Neural cell (in vitro differentiated cells): ENCODE data around the gene CCDC40.

Source experiments
- EP300 ChIP-seq: fragments of 450-650 bp; conservative IDR thresholded peaks from 2 replicates; pipeline ENCODE4 v1.6.1; 2014; ENCODE audit warnings: antibody characterized with exemption, mild to moderate bottlenecking, moderate library complexity; ENCODE audit not compliant: poor library complexity, severe bottlenecking
- EZH2 ChIP-seq: fragments of 200-600, 300-800 bp; shearing (Covaris generic), sonication (generic); IDR thresholded peaks from 2 replicates; pipeline ENCODE4 v1.6.1; 2014; ENCODE audit warnings: antibody characterized with exemption, low read length, borderline replicate concordance, mild to moderate bottlenecking; ENCODE audit not compliant: insufficient read depth, poor library complexity, severe bottlenecking
- MXI1 ChIP-seq: fragments of 450-650 bp; conservative IDR thresholded peaks from 2 replicates; pipeline ENCODE4 v1.6.1; 2014; ENCODE audit warnings: antibody characterized with exemption, mild to moderate bottlenecking; ENCODE audit not compliant: poor library complexity, severe bottlenecking
- POLR2AphosphoS5 ChIP-seq: IDR thresholded peaks from 2 replicates; pipeline ENCODE4 v1.6.1; 2012
- RAD21 ChIP-seq: fragments of 450-650 bp; conservative IDR thresholded peaks from 2 replicates; pipeline ENCODE4 v1.6.1; 2014; ENCODE audit warnings: antibody characterized with exemption, mild to moderate bottlenecking, moderate library complexity
- SMC3 ChIP-seq: fragments of 450-650 bp; conservative IDR thresholded peaks from 2 replicates; pipeline ENCODE4 v1.6.1; 2014; ENCODE audit warnings: antibody characterized with exemption, mild to moderate bottlenecking, moderate library complexity; ENCODE audit not compliant: poor library complexity
- TAF1 ChIP-seq: IDR thresholded peaks from 2 replicates; pipeline ENCODE4 v1.6.1; 2012; ENCODE audit warnings: low read depth
- TF ChIP-seq, protein P1 (sequence below): fragments of 450-650 bp; IDR thresholded peaks from 2 replicates; pipeline ENCODE4 v1.5.1; 2014; ENCODE audit warnings: antibody characterized with exemption, mild to moderate bottlenecking, moderate library complexity; ENCODE audit not compliant: poor library complexity, severe bottlenecking
- TF ChIP-seq, protein P2 (sequence below): IDR thresholded peaks from 2 replicates; pipeline ENCODE4 v1.6.1; 2012; ENCODE audit warnings: borderline replicate concordance

DNA sequence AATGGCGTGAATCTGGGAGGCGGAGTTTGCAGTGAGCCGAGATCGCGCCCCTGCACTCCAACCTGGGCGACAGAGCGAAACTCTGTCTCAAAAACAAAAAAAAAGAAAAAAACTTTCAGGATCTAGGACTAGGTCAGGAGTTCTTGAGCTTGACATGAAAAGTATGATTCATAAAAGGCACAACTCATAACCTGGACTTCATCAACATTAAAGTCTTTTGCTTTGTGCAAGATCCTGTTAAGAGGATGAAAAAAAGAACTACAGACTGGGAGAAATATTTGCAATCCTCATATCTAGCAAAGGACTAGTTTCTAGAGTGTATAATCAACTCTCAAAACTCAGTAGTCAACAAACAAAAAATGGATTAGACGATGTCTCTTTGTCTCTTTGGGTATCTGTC lies 40.7 kb upstream of the CCDC40 start:
- TF ChIP-seq TAF1 (no peak), POLR2AphosphoS5 (no peak), EZH2 (no peak), SMC3 (no peak), RAD21 (no peak), MXI1 (no peak), EP300 (no peak)
- TF ChIP-seq, protein P1, sequence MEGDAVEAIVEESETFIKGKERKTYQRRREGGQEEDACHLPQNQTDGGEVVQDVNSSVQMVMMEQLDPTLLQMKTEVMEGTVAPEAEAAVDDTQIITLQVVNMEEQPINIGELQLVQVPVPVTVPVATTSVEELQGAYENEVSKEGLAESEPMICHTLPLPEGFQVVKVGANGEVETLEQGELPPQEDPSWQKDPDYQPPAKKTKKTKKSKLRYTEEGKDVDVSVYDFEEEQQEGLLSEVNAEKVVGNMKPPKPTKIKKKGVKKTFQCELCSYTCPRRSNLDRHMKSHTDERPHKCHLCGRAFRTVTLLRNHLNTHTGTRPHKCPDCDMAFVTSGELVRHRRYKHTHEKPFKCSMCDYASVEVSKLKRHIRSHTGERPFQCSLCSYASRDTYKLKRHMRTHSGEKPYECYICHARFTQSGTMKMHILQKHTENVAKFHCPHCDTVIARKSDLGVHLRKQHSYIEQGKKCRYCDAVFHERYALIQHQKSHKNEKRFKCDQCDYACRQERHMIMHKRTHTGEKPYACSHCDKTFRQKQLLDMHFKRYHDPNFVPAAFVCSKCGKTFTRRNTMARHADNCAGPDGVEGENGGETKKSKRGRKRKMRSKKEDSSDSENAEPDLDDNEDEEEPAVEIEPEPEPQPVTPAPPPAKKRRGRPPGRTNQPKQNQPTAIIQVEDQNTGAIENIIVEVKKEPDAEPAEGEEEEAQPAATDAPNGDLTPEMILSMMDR: no peak
- TF ChIP-seq, protein P2, sequence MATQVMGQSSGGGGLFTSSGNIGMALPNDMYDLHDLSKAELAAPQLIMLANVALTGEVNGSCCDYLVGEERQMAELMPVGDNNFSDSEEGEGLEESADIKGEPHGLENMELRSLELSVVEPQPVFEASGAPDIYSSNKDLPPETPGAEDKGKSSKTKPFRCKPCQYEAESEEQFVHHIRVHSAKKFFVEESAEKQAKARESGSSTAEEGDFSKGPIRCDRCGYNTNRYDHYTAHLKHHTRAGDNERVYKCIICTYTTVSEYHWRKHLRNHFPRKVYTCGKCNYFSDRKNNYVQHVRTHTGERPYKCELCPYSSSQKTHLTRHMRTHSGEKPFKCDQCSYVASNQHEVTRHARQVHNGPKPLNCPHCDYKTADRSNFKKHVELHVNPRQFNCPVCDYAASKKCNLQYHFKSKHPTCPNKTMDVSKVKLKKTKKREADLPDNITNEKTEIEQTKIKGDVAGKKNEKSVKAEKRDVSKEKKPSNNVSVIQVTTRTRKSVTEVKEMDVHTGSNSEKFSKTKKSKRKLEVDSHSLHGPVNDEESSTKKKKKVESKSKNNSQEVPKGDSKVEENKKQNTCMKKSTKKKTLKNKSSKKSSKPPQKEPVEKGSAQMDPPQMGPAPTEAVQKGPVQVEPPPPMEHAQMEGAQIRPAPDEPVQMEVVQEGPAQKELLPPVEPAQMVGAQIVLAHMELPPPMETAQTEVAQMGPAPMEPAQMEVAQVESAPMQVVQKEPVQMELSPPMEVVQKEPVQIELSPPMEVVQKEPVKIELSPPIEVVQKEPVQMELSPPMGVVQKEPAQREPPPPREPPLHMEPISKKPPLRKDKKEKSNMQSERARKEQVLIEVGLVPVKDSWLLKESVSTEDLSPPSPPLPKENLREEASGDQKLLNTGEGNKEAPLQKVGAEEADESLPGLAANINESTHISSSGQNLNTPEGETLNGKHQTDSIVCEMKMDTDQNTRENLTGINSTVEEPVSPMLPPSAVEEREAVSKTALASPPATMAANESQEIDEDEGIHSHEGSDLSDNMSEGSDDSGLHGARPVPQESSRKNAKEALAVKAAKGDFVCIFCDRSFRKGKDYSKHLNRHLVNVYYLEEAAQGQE: no peak
